Tibial nerve (tissue), 3 donors: ENCODE data around the gene TRMU.

Experiments
- POLR2A ChIP-seq, 2 donors: fragments of 450-650 bp; IDR thresholded peaks; one replicate each; pipeline ENCODE4 v1.6.1; 2017; ENCODE audit warnings: antibody characterized with exemption in 2 of 2, mild to moderate bottlenecking in 2 of 2, moderate library complexity in 2 of 2
- TF ChIP-seq, protein P1 (sequence below), 5 experiments: fragments of 200-600 bp in 3 of 5; fragments of 450-650 bp in 2 of 5; sonication (generic) in 3 of 5; IDR thresholded peaks; one replicate each; pipeline ENCODE4 v1.5.1; 2016 to 2019; ENCODE audit warnings: antibody characterized with exemption in 5 of 5, mild to moderate bottlenecking in 3 of 5, moderate library complexity in 2 of 5

GRCh38 chr22:46376111-46376510, 40.6 kb downstream of the TRMU start:
- no peak for TF ChIP-seq POLR2A (IDR thresholded peaks at IDR 0.05)
- TF ChIP-seq, protein P1, sequence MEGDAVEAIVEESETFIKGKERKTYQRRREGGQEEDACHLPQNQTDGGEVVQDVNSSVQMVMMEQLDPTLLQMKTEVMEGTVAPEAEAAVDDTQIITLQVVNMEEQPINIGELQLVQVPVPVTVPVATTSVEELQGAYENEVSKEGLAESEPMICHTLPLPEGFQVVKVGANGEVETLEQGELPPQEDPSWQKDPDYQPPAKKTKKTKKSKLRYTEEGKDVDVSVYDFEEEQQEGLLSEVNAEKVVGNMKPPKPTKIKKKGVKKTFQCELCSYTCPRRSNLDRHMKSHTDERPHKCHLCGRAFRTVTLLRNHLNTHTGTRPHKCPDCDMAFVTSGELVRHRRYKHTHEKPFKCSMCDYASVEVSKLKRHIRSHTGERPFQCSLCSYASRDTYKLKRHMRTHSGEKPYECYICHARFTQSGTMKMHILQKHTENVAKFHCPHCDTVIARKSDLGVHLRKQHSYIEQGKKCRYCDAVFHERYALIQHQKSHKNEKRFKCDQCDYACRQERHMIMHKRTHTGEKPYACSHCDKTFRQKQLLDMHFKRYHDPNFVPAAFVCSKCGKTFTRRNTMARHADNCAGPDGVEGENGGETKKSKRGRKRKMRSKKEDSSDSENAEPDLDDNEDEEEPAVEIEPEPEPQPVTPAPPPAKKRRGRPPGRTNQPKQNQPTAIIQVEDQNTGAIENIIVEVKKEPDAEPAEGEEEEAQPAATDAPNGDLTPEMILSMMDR (IDR thresholded peaks at IDR 0.05), result no peak
